ENCODE measurements around the gene MYH10. TPM values are rescaled to one million over a fixed set of nuclear protein-coding genes. Genes with fewer than 3 reads are reported as not detected.

The MYH10 gene
- total RNA-seq, 1 experiment from 2014 or later: 1.6 TPM

- Histone ChIP-seq H3K27ac (no peak overlapping the region), H3K4me1 (replicated peaks; ENCODE audit: insufficient read depth) (no peaks in the 10 kb centered on the region), H3K4me3 (no peak overlapping the region), H3F3A (ENCODE audit: insufficient read depth, low read depth) (no peaks in the 10 kb centered on the region), H3K4me2 (no peak overlapping the region), H3K79me2 (ENCODE audit: low read depth) (no peaks in the 10 kb centered on the region), H3K36me3 (ENCODE audit: low read depth) (no peaks in the 10 kb centered on the region), H3K9me2 (ENCODE audit: insufficient read depth) (no peaks in the 10 kb centered on the region), H3K27me3 (ENCODE audit: insufficient read depth, low read depth) (no peaks in the 10 kb centered on the region), H4K20me1 (ENCODE audit: insufficient read depth) (no peaks in the 10 kb centered on the region), H3K9me3 (ENCODE audit: insufficient read depth, low read depth) (no peaks in the 10 kb centered on the region), H2AFZ (no peak overlapping the region)
- ChIA-PET CTCF (no interaction called here), POLR2A (ENCODE audit: unreplicated experiment) (no interaction called here)
- no TSS peak for BruUV-seq (replicated peaks)
- DNase-seq: no peak
- TF ChIP-seq CTCF (conservative IDR thresholded peaks at IDR 0.05) (no peak), EZH2 (IDR thresholded peaks at IDR 0.05; ENCODE audit: low read depth) (no peak)
- intact Hi-C loops (cut with micrococcal nuclease; ENCODE audit: unreplicated experiment): no loop called here
Observed at GRCh38 chr17:8476741-8477140, 153.8 kb downstream of the MYH10 start.

GRCh38 chr17:8475781-8476180 is 154.7 kb downstream of the MYH10 start:
- Histone ChIP-seq H3K9me2 (ENCODE audit: insufficient read depth) (no peaks in the 10 kb centered on the region), H4K20me1 (ENCODE audit: insufficient read depth) (no peaks in the 10 kb centered on the region), H3K36me3 (ENCODE audit: low read depth) (no peaks in the 10 kb centered on the region), H3K4me2 (no peak overlapping the region), H2AFZ (no peak overlapping the region), H3K27me3 (ENCODE audit: insufficient read depth, low read depth) (no peaks in the 10 kb centered on the region), H3K79me2 (ENCODE audit: low read depth) (no peaks in the 10 kb centered on the region), H3K9me3 (ENCODE audit: insufficient read depth, low read depth) (no peaks in the 10 kb centered on the region), H3K4me3 (no peak overlapping the region), H3K4me1 (replicated peaks; ENCODE audit: insufficient read depth) (no peaks in the 10 kb centered on the region), H3F3A (ENCODE audit: insufficient read depth, low read depth) (no peaks in the 10 kb centered on the region), H3K27ac (no peak overlapping the region)
- intact Hi-C loops (cut with micrococcal nuclease; ENCODE audit: unreplicated experiment): no loop called here
- BruUV-seq (replicated peaks): no TSS peak
- ChIA-PET CTCF (no interaction called here), POLR2A (ENCODE audit: unreplicated experiment) (no interaction called here)
- DNase-seq: no peak
- TF ChIP-seq EZH2 (IDR thresholded peaks at IDR 0.05; ENCODE audit: low read depth): no peak
- TF ChIP-seq CTCF (conservative IDR thresholded peaks at IDR 0.05): no peak

GRCh38 chr17:8475227-8475626 is 155.3 kb downstream of the MYH10 start:
- H3K27ac ChIP-seq: no peak overlapping the region
- TF ChIP-seq CTCF (conservative IDR thresholded peaks at IDR 0.05): no peak
- TF ChIP-seq EZH2 (IDR thresholded peaks at IDR 0.05; ENCODE audit: low read depth): no peak
- H3K4me2 ChIP-seq: no peak overlapping the region
- no peaks in the 10 kb centered on the region for H3K9me2 ChIP-seq (ENCODE audit: insufficient read depth)
- H3K36me3 ChIP-seq (ENCODE audit: low read depth): no peaks in the 10 kb centered on the region
- H3K79me2 ChIP-seq (ENCODE audit: low read depth): no peaks in the 10 kb centered on the region
- no peak overlapping the region for H2AFZ ChIP-seq
- no peaks in the 10 kb centered on the region for H3K9me3 ChIP-seq (ENCODE audit: insufficient read depth, low read depth)
- ChIA-PET CTCF (no interaction called here), POLR2A (ENCODE audit: unreplicated experiment) (no interaction called here)
- no peaks in the 10 kb centered on the region for H3K27me3 ChIP-seq (ENCODE audit: insufficient read depth, low read depth)
- no TSS peak for BruUV-seq (replicated peaks)
- intact Hi-C loops (cut with micrococcal nuclease; ENCODE audit: unreplicated experiment): no loop called here
- H3K4me3 ChIP-seq: no peak overlapping the region
- no peaks in the 10 kb centered on the region for H3F3A ChIP-seq (ENCODE audit: insufficient read depth, low read depth)
- DNase-seq: no peak
- H3K4me1 ChIP-seq (replicated peaks; ENCODE audit: insufficient read depth): no peaks in the 10 kb centered on the region
- H4K20me1 ChIP-seq (ENCODE audit: insufficient read depth): no peaks in the 10 kb centered on the region

Data from PC-9 (cell line).